ENCODE data around the gene TGFA. TPM values are rescaled to one million over a fixed set of nuclear protein-coding genes. Genes with fewer than 3 reads are reported as not detected.
A peak's percentile ranks its signal among the peaks of the same experiment; 100 is the strongest.

The TGFA gene
- total RNA-seq, 1 donor from 2014 or later, result 4.7 TPM

GRCh38 chr2:70526126-70526525, 27.5 kb downstream of the TGFA start:
- Mint-ChIP-seq H3K36me3 (ENCODE audit: low read depth, unreplicated experiment) (no peaks in the 10 kb centered on the region), H3K4me1 (ENCODE audit: unreplicated experiment) (peaks cover 15% of the 10 kb centered on the region), H3K27ac (ENCODE audit: unreplicated experiment) (no peak overlapping the region), H3K4me3 (ENCODE audit: unreplicated experiment) (no peak overlapping the region), H3K27me3 (ENCODE audit: unreplicated experiment) (no peaks in the 10 kb centered on the region), H3K9me3 (ENCODE audit: unreplicated experiment) (no peaks in the 10 kb centered on the region)
- DNase-seq (ENCODE audit: low spot score), result no peak
- no peak for TF ChIP-seq CTCF (IDR thresholded peaks at IDR 0.05; ENCODE audit: unreplicated experiment)

- Mint-ChIP-seq H3K27me3 (ENCODE audit: unreplicated experiment) (no peaks in the 10 kb centered on the region), H3K4me1 (ENCODE audit: unreplicated experiment) (peaks cover 15% of the 10 kb centered on the region), H3K27ac (ENCODE audit: unreplicated experiment) (no peak overlapping the region), H3K4me3 (ENCODE audit: unreplicated experiment) (no peak overlapping the region), H3K9me3 (ENCODE audit: unreplicated experiment) (no peaks in the 10 kb centered on the region), H3K36me3 (ENCODE audit: low read depth, unreplicated experiment) (no peaks in the 10 kb centered on the region)
- TF ChIP-seq CTCF (IDR thresholded peaks at IDR 0.05; ENCODE audit: unreplicated experiment), result no peak
- no peak for DNase-seq (ENCODE audit: low spot score)
Observed at GRCh38 chr2:70525032-70525431, 28.6 kb downstream of the TGFA start.

GRCh38 chr2:70523996-70524965, 29.3 kb downstream of the TGFA start:
- DNase-seq (ENCODE audit: low spot score), result no peak
- no peaks in the 10 kb centered on the region for H3K9me3 Mint-ChIP-seq (ENCODE audit: unreplicated experiment)
- H3K4me3 Mint-ChIP-seq (ENCODE audit: unreplicated experiment), result no peak overlapping the region
- H3K4me1 Mint-ChIP-seq (ENCODE audit: unreplicated experiment), result peaks cover 15% of the 10 kb centered on the region
- TF ChIP-seq CTCF (IDR thresholded peaks at IDR 0.05; ENCODE audit: unreplicated experiment), result no peak
- peak overlapping the region; percentile 10 for H3K27ac Mint-ChIP-seq (ENCODE audit: unreplicated experiment)
- H3K27me3 Mint-ChIP-seq (ENCODE audit: unreplicated experiment), result peaks cover 2% of the 10 kb centered on the region
- no peaks in the 10 kb centered on the region for H3K36me3 Mint-ChIP-seq (ENCODE audit: low read depth, unreplicated experiment)

- DNase-seq (ENCODE audit: low spot score), result no peak
- peaks cover 2% of the 10 kb centered on the region for H3K27me3 Mint-ChIP-seq (ENCODE audit: unreplicated experiment)
- TF ChIP-seq CTCF (IDR thresholded peaks at IDR 0.05; ENCODE audit: unreplicated experiment), result no peak
- H3K4me3 Mint-ChIP-seq (ENCODE audit: unreplicated experiment), result no peak overlapping the region
- H3K36me3 Mint-ChIP-seq (ENCODE audit: low read depth, unreplicated experiment), result no peaks in the 10 kb centered on the region
- H3K9me3 Mint-ChIP-seq (ENCODE audit: unreplicated experiment), result no peaks in the 10 kb centered on the region
- peaks cover 19% of the 10 kb centered on the region for H3K4me1 Mint-ChIP-seq (ENCODE audit: unreplicated experiment)
- H3K27ac Mint-ChIP-seq (ENCODE audit: unreplicated experiment), result peak overlapping the region; percentile 10
Observed at GRCh38 chr2:70523672-70523995, 30.0 kb downstream of the TGFA start.

GRCh38 chr2:70522627-70523026, 31.0 kb downstream of the TGFA start:
- H3K27me3 Mint-ChIP-seq (ENCODE audit: unreplicated experiment), result peaks cover 2% of the 10 kb centered on the region
- peaks cover 19% of the 10 kb centered on the region for H3K4me1 Mint-ChIP-seq (ENCODE audit: unreplicated experiment)

More at GRCh38 chr2:70522627-70523026, 31.0 kb downstream of the TGFA start:
- TF ChIP-seq CTCF (IDR thresholded peaks at IDR 0.05; ENCODE audit: unreplicated experiment), result no peak
- Mint-ChIP-seq H3K4me3 (ENCODE audit: unreplicated experiment) (no peak overlapping the region), H3K36me3 (ENCODE audit: low read depth, unreplicated experiment) (no peaks in the 10 kb centered on the region), H3K9me3 (ENCODE audit: unreplicated experiment) (no peaks in the 10 kb centered on the region), H3K27ac (ENCODE audit: unreplicated experiment) (no peak overlapping the region)
- DNase-seq (ENCODE audit: low spot score), result no peak

Measured in endothelial cell (in vitro differentiated cells).